HEK293 (cell line): ENCODE data around the gene DNMT1.

Experiments
- CTCF ChIA-PET: fragments of 350-600 bp; formaldehyde crosslinking; extraction: SDS; loops from one replicate; lab custom pipeline; 2021; ENCODE audit warnings: antibody characterized with exemption; lab: Yijun Ruan, JAX
- POLR2A ChIA-PET: fragments of 300-600 bp; formaldehyde crosslinking; extraction: SDS; loops from one replicate; lab custom pipeline; 2020; ENCODE audit warnings: antibody characterized with exemption, inconsistent platforms; lab: Yijun Ruan, JAX
- H3K27ac ChIP-seq: fragments of 200-500 bp; sonication (Bioruptor generic); 2 replicates; pipeline ENCODE4 v1.5.1; 2014; ENCODE audit warnings: low read depth, low read length, control low read depth, inconsistent platforms; ENCODE audit errors: extremely low read depth
- H3K36me3 ChIP-seq, 2 experiments: fragments of 200-500 bp in 1 of 2; sonication (Bioruptor generic) in 1 of 2; 1 replicate in 1 of 2; 2 replicates in 1 of 2; pipeline ENCODE4 v1.5.1; 2014 to 2017; ENCODE audit warnings: inconsistent platforms in 2 of 2, low read length in 2 of 2; ENCODE audit not compliant: control insufficient read depth in 2 of 2, insufficient read depth in 1 of 2
- H3K4me1 ChIP-seq: fragments of 200-500 bp; sonication (Bioruptor generic); 2 replicates; pipeline ENCODE4 v1.5.1; 2014; ENCODE audit warnings: mild to moderate bottlenecking, low read length, inconsistent platforms; ENCODE audit not compliant: control insufficient read depth, insufficient read depth
- H3K4me3 ChIP-seq: 2 replicates; pipeline ENCODE4 v1.5.1; 2011; ENCODE audit warnings: low read depth, mild to moderate bottlenecking, control low read depth, low read length, moderate library complexity
- H3K9me3 ChIP-seq: fragments of 200-500 bp; sonication (Bioruptor generic); 2 replicates; pipeline ENCODE4 v1.5.1; 2014; ENCODE audit warnings: low read depth, low read length, inconsistent platforms; ENCODE audit not compliant: control insufficient read depth, insufficient read depth
- BCL11A ChIP-seq: fragments of 450-650 bp; formaldehyde crosslinking; IDR thresholded peaks from 2 replicates; pipeline ENCODE4 v1.5.1; 2016; ENCODE audit warnings: low read depth, missing biosample characterization, missing genetic modification characterization
- HOXC10 ChIP-seq: sonication (generic); formaldehyde crosslinking; IDR thresholded peaks from 2 replicates; pipeline ENCODE4 v1.8.1; 2023; ENCODE audit warnings: mild to moderate bottlenecking, missing genetic modification reagents
- KLF16 ChIP-seq: fragments of 450-650 bp; formaldehyde crosslinking; IDR thresholded peaks from 2 replicates; pipeline ENCODE4 v1.5.1; 2017; ENCODE audit warnings: missing biosample characterization, missing genetic modification characterization
- OVOL3 ChIP-seq: fragments of 450-650 bp; formaldehyde crosslinking; IDR thresholded peaks from 2 replicates; pipeline ENCODE4 v1.5.1; 2016; ENCODE audit warnings: missing biosample characterization, missing genetic modification characterization
- PRDM6 ChIP-seq: fragments of 450-650 bp; formaldehyde crosslinking; IDR thresholded peaks from 2 replicates; pipeline ENCODE4 v1.5.1; 2017; ENCODE audit warnings: missing biosample characterization, missing genetic modification characterization
- SCRT2 ChIP-seq: fragments of 450-650 bp; formaldehyde crosslinking; IDR thresholded peaks from 2 replicates; pipeline ENCODE4 v1.5.1; 2016; ENCODE audit warnings: missing biosample characterization, missing genetic modification characterization
- SP3 ChIP-seq: fragments of 450-650 bp; formaldehyde crosslinking; IDR thresholded peaks from 2 replicates; pipeline ENCODE4 v1.5.1; 2016; ENCODE audit warnings: missing biosample characterization, missing genetic modification characterization
- WT1 ChIP-seq: fragments of 450-650 bp; formaldehyde crosslinking; IDR thresholded peaks from 2 replicates; pipeline ENCODE4 v1.5.1; 2016; ENCODE audit warnings: missing biosample characterization, missing genetic modification characterization
- ZBTB10 ChIP-seq: fragments of 450-650 bp; formaldehyde crosslinking; IDR thresholded peaks from 2 replicates; pipeline ENCODE4 v1.5.1; 2016; ENCODE audit warnings: missing biosample characterization, missing genetic modification characterization
- ZEB2 ChIP-seq: fragments of 450-650 bp; formaldehyde crosslinking; IDR thresholded peaks from 2 replicates; pipeline ENCODE4 v1.5.1; 2016; ENCODE audit warnings: missing biosample characterization, missing genetic modification characterization
- ZIC2 ChIP-seq: fragments of 450-650 bp; formaldehyde crosslinking; IDR thresholded peaks from 2 replicates; pipeline ENCODE4 v1.5.1; 2016; ENCODE audit warnings: missing biosample characterization, missing genetic modification characterization
- ZNF2 ChIP-seq: fragments of 450-650 bp; formaldehyde crosslinking; IDR thresholded peaks from 2 replicates; pipeline ENCODE4 v1.5.1; 2016; ENCODE audit warnings: missing biosample characterization, missing genetic modification characterization
- ZNF211 ChIP-seq: fragments of 450-650 bp; formaldehyde crosslinking; IDR thresholded peaks from 2 replicates; pipeline ENCODE4 v1.5.1; 2016; ENCODE audit warnings: low read depth, missing biosample characterization, missing genetic modification characterization
- ZNF26 ChIP-seq: fragments of 450-650 bp; formaldehyde crosslinking; IDR thresholded peaks from 2 replicates; pipeline ENCODE4 v1.5.1; 2016; ENCODE audit warnings: missing biosample characterization, missing genetic modification characterization
- ZNF335 ChIP-seq: fragments of 450-650 bp; formaldehyde crosslinking; conservative IDR thresholded peaks from 2 replicates; pipeline ENCODE4 v1.5.1; 2016; ENCODE audit warnings: missing biosample characterization, missing genetic modification characterization
- ZNF510 ChIP-seq: fragments of 450-650 bp; formaldehyde crosslinking; IDR thresholded peaks from 2 replicates; pipeline ENCODE4 v1.5.1; 2018; ENCODE audit warnings: mild to moderate bottlenecking, missing genetic modification characterization, missing biosample characterization; ENCODE audit not compliant: insufficient replicate concordance
- ZNF529 ChIP-seq: fragments of 450-650 bp; formaldehyde crosslinking; IDR thresholded peaks from 2 replicates; pipeline ENCODE4 v1.5.1; 2017; ENCODE audit warnings: missing genetic modification characterization, missing biosample characterization; ENCODE audit not compliant: insufficient replicate concordance
- ZNF530 ChIP-seq: fragments of 450-650 bp; formaldehyde crosslinking; IDR thresholded peaks from 2 replicates; pipeline ENCODE4 v1.5.1; 2016; ENCODE audit warnings: low read depth, missing biosample characterization, missing genetic modification characterization
- ZNF544 ChIP-seq: fragments of 450-650 bp; formaldehyde crosslinking; IDR thresholded peaks from 2 replicates; pipeline ENCODE4 v1.5.0; 2017; ENCODE audit warnings: missing biosample characterization, missing genetic modification characterization
- ZNF555 ChIP-seq: fragments of 450-650 bp; formaldehyde crosslinking; conservative IDR thresholded peaks from 2 replicates; pipeline ENCODE4 v1.5.1; 2017; ENCODE audit warnings: missing biosample characterization, mild to moderate bottlenecking, missing genetic modification characterization, inconsistent platforms
- ZNF596 ChIP-seq: fragments of 450-650 bp; IDR thresholded peaks from 2 replicates; pipeline ENCODE4 v1.5.0; 2018; ENCODE audit warnings: missing biosample characterization, mild to moderate bottlenecking, missing genetic modification characterization, moderate library complexity
- ZNF600 ChIP-seq: fragments of 450-650 bp; formaldehyde crosslinking; IDR thresholded peaks from 2 replicates; pipeline ENCODE4 v1.5.1; 2016; ENCODE audit warnings: missing biosample characterization, missing genetic modification characterization
- ZNF704 ChIP-seq: fragments of 450-650 bp; formaldehyde crosslinking; IDR thresholded peaks from 2 replicates; pipeline ENCODE4 v1.5.1; 2016; ENCODE audit warnings: missing biosample characterization, missing genetic modification characterization
- ZNF76 ChIP-seq: fragments of 450-650 bp; formaldehyde crosslinking; IDR thresholded peaks from 2 replicates; pipeline ENCODE4; 2016; ENCODE audit warnings: low read depth, missing biosample characterization, missing genetic modification characterization, borderline replicate concordance
- ZNF777 ChIP-seq: fragments of 450-650 bp; formaldehyde crosslinking; IDR thresholded peaks from 2 replicates; pipeline ENCODE4 v1.5.1; 2017; ENCODE audit warnings: missing biosample characterization, missing genetic modification characterization, borderline replicate concordance
- ZSCAN4 ChIP-seq: fragments of 450-650 bp; formaldehyde crosslinking; IDR thresholded peaks from 2 replicates; pipeline ENCODE4 v1.5.1; 2017; ENCODE audit warnings: missing biosample characterization, missing genetic modification characterization
- ZXDB ChIP-seq: fragments of 450-650 bp; formaldehyde crosslinking; IDR thresholded peaks from 2 replicates; pipeline ENCODE4 v1.5.1; 2016; ENCODE audit warnings: missing biosample characterization, missing genetic modification characterization

DNMT1 gene

GRCh38 chr19:10191347-10191746 lies 3.4 kb downstream of the DNMT1 start:
- Histone ChIP-seq H3K4me1 (no peaks in the 10 kb centered on the region), H3K36me3 (peaks cover 15 to 68% of the 10 kb centered on the region in 2 experiments; a peak in 2 of 3 replicates), H3K9me3 (no peaks in the 10 kb centered on the region), H3K27ac (no peak overlapping the region), H3K4me3 (no peak overlapping the region)
- ChIA-PET CTCF (interaction anchor here (0.7 kb wide), 1 partner anchor 15 kb away, joined by 3 read pairs; no protein-coding TSS in a partner anchor), POLR2A (no interaction called here)
- TF ChIP-seq HOXC10 (CRISPR knock-in tag) = no peak
- no peak for TF ChIP-seq ZNF26 (tag by site-specific recombination)
- TF ChIP-seq ZNF704 (tag by site-specific recombination) = no peak
- no peak for TF ChIP-seq ZNF600
- TF ChIP-seq ZNF2 (tag by site-specific recombination) = no peak
- TF ChIP-seq ZXDB (tag by site-specific recombination) = 0 out of 2 replicates have a peak, but pooled peaks have one; percentile 33
- TF ChIP-seq ZEB2 = no peak
- 0 out of 2 replicates have a peak, but pooled peaks have one; percentile 13 for TF ChIP-seq PRDM6 (tag by site-specific recombination)
- TF ChIP-seq BCL11A (tag by site-specific recombination) = no peak
- TF ChIP-seq WT1 (tag by site-specific recombination) = no peak
- no peak for TF ChIP-seq ZNF510 (tag by site-specific recombination)
- no peak for TF ChIP-seq ZNF529 (tag by site-specific recombination)

- Histone ChIP-seq H3K36me3 (peaks cover 20 to 79% of the 10 kb centered on the region in 2 experiments; a peak in 2 of 3 replicates), H3K27ac (no peak overlapping the region), H3K9me3 (no peaks in the 10 kb centered on the region), H3K4me1 (no peaks in the 10 kb centered on the region), H3K4me3 (no peak overlapping the region)
- ChIA-PET CTCF (interaction anchor here (0.7 to 1.2 kb wide), 3 partner anchors 50 to 219 kb away, joined by 3 to 6 read pairs (median 5); no protein-coding TSS in a partner anchor), POLR2A (interaction anchor here (0.7 kb wide), 1 partner anchor 33 kb away, joined by 3 read pairs; no protein-coding TSS in a partner anchor)
- TF ChIP-seq KLF16 (tag by site-specific recombination) (no peak), ZNF555 (no peak), ZBTB10 (no peak), ZNF76 (tag by site-specific recombination) (no peak), ZIC2 (tag by site-specific recombination) (no peak), SP3 (tag by site-specific recombination) (no peak), OVOL3 (no peak), ZNF596 (tag by site-specific recombination) (no peak), ZNF530 (tag by site-specific recombination) (no peak), ZNF544 (tag by site-specific recombination) (no peak), ZNF335 (tag by site-specific recombination) (no peak), ZSCAN4 (tag by site-specific recombination) (no peak), SCRT2 (tag by site-specific recombination) (no peak), ZNF777 (tag by site-specific recombination) (no peak), ZNF211 (no peak)
These were observed 4.7 kb downstream of the DNMT1 start for GRCh38 chr19:10190026-10190425.
